Measurements from ENCODE around the gene MAGI2.
"Not testable (repeated sequence)": the region's sequence is repeated elsewhere in the genome, so short reads cannot be mapped to it uniquely, and the experiment has no call there.

DNA sequence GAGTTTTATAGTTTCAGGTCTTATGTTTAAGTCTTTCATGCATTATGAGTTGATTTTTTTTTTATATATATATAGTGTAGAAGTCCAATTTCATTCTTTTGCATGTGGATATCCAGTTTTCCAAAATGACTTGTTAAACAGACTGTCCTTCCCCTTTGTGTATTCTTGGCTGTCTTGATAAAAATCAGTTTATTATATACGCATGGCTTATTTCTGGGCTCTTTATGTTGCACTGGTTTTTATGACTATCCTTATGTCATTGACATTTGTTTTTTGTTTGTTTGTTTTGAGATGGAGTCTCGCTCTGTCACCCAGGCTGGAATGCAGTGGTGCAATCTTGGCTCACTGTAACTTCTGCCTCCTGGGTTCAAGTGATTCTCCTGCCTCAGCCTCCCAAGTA lies 485.9 kb downstream of the MAGI2 start:
- TF ChIP-seq, protein P1, sequence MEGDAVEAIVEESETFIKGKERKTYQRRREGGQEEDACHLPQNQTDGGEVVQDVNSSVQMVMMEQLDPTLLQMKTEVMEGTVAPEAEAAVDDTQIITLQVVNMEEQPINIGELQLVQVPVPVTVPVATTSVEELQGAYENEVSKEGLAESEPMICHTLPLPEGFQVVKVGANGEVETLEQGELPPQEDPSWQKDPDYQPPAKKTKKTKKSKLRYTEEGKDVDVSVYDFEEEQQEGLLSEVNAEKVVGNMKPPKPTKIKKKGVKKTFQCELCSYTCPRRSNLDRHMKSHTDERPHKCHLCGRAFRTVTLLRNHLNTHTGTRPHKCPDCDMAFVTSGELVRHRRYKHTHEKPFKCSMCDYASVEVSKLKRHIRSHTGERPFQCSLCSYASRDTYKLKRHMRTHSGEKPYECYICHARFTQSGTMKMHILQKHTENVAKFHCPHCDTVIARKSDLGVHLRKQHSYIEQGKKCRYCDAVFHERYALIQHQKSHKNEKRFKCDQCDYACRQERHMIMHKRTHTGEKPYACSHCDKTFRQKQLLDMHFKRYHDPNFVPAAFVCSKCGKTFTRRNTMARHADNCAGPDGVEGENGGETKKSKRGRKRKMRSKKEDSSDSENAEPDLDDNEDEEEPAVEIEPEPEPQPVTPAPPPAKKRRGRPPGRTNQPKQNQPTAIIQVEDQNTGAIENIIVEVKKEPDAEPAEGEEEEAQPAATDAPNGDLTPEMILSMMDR (IDR thresholded peaks at IDR 0.05 in 4 of 5, conservative IDR thresholded peaks at IDR 0.05 in 1 of 5): not testable (repeated sequence)
- TF ChIP-seq POLR2A (IDR thresholded peaks at IDR 0.05): not testable (repeated sequence)
